Measurements from ENCODE around the gene ST8SIA4.

The ST8SIA4 gene

DNA sequence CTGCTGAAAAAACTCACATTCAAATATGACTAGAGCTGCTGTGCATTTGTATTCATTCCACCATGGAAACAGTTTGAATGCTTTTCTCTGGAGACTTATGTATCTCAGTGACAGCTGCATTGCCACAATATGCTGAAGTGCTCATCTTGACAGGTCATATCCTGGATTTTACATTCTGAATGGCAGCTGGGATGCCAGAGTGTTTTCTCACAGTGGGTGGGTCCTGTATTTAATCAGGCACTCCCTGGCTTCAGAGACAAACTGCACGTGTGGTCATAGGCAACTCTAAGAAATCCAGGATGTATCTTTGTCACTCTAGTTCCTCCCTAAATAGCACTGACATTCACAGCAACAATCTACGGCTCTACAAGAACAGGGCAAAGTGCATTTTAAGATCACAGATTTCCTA, 75.6 kb downstream of the ST8SIA4 start:
- TF ChIP-seq CTCF (IDR thresholded peaks at IDR 0.05; ENCODE audit: borderline replicate concordance, control extremely low read depth, extremely low read depth, insufficient read depth, missing control alignments), result no peak
- DNase-seq (ENCODE audit: low spot score), result no peak
- in situ Hi-C loops (cut with MboI; ENCODE audit: low sequenced_read_pairs, unreplicated experiment), result no loop called here

DNA sequence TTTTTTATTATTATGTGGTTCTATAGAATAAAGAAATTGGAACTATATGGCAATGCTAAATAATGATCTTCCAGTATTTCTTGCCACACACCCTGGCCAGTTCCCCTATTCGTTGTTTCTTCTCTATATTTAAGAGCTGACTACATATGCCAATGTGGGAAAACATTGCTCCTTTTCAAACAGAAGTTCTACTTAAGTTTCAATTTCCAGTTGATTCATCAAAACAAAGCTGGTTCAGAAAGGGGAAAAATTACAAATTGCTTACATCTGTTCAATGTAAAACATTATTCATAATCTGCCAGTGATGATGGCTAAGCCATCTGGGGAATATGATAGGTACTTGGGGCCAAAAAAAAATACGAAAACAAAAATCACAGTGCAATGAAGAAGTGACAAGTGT, 76.9 kb downstream of the ST8SIA4 start:
- in situ Hi-C loops (cut with MboI; ENCODE audit: low sequenced_read_pairs, unreplicated experiment), result no loop called here
- TF ChIP-seq CTCF (IDR thresholded peaks at IDR 0.05; ENCODE audit: borderline replicate concordance, control extremely low read depth, extremely low read depth, insufficient read depth, missing control alignments), result no peak
- DNase-seq (ENCODE audit: low spot score), result peak; percentile 18

DNA sequence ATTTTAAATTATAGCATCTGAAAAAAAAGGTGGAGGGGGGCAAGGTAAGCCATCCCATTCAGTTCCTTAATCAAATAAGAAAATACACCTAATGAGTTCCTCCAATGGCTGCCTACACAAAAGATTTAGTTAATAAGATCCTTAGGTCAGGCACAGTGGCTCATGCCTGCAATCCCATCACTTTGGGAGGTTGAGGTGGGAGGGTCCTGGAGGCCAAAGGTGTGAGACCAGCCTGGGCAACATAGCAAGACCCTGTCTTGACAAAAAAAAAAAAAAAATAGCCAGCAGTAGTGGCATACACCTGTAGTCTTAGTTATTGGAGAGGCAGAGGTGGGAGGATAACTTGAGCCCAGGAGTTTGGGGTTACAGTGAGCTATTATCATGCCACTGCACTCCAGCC, 78.4 kb downstream of the ST8SIA4 start:
- DNase-seq (ENCODE audit: low spot score), result no peak
- in situ Hi-C loops (cut with MboI; ENCODE audit: low sequenced_read_pairs, unreplicated experiment), result no loop called here
- no peak for TF ChIP-seq CTCF (IDR thresholded peaks at IDR 0.05; ENCODE audit: borderline replicate concordance, control extremely low read depth, extremely low read depth, insufficient read depth, missing control alignments)

DNA sequence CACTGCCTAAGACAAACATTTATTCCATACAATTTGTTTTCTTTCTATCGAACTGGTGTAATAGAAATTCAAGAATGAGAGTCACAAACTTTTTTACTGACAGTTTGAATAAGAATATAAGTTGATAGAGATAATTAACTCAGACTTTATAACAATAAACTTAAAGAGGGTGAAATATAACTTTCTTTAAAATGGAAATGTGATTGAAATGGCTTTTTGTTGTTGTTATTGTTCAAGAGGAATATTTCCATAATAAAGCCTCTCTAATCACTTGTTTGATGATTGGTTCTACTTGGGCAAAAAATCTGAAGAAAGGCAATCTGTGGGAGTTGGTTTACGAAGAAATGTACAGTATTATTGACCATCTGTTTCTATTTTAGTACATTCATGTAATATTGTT, 79.3 kb downstream of the ST8SIA4 start:
- in situ Hi-C loops (cut with MboI; ENCODE audit: low sequenced_read_pairs, unreplicated experiment), result no loop called here
- no peak for TF ChIP-seq CTCF (IDR thresholded peaks at IDR 0.05; ENCODE audit: borderline replicate concordance, control extremely low read depth, extremely low read depth, insufficient read depth, missing control alignments)
- DNase-seq (ENCODE audit: low spot score), result no peak

DNA sequence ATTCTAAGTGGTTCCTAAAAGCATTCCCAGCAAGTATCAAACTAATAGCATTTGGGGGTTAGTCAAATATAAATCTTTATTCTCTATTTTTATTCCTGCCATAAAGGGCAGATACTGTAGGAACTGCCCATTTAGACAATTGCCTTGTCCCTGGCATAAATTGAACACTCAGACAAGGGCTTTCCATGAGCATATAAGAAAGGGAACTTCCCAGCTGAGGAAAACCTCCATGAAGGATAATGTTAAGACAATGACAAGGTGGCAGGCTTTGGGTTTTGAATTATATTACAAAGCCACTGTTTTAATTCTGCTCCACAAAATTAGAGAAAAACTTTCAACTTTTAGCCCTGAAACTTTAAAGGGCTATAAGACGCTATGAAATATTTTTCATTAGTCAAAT, 81.3 kb downstream of the ST8SIA4 start:
- in situ Hi-C loops (cut with MboI; ENCODE audit: low sequenced_read_pairs, unreplicated experiment), result no loop called here
- no peak for TF ChIP-seq CTCF (IDR thresholded peaks at IDR 0.05; ENCODE audit: borderline replicate concordance, control extremely low read depth, extremely low read depth, insufficient read depth, missing control alignments)

GRCh38 chr5:100818340-100818739, 84.7 kb downstream of the ST8SIA4 start:
- no peak for TF ChIP-seq CTCF (IDR thresholded peaks at IDR 0.05; ENCODE audit: borderline replicate concordance, control extremely low read depth, extremely low read depth, insufficient read depth, missing control alignments)
- no peak for DNase-seq (ENCODE audit: low spot score)
- in situ Hi-C loops (cut with MboI; ENCODE audit: low sequenced_read_pairs, unreplicated experiment), result no loop called here

More for the DNA sequence above, 81.3 kb downstream of the ST8SIA4 start:
- DNase-seq (ENCODE audit: low spot score), result no peak

GRCh38 chr5:100803397-100803796, 99.7 kb downstream of the ST8SIA4 start:
- in situ Hi-C loops (cut with MboI; ENCODE audit: low sequenced_read_pairs, unreplicated experiment), result no loop called here
- TF ChIP-seq CTCF (IDR thresholded peaks at IDR 0.05; ENCODE audit: borderline replicate concordance, control extremely low read depth, extremely low read depth, insufficient read depth, missing control alignments), result no peak
- no peak for DNase-seq (ENCODE audit: low spot score)

All from GM13976 (cell line).